K562 (cell line): ENCODE measurements around the gene GTPBP1. TPM values are rescaled to one million over a fixed set of nuclear protein-coding genes. Genes with fewer than 3 reads are reported as not detected.

Source experiments
- DMBX1 ChIP-seq: fragments of 250-450 bp; sonication (Bioruptor Pico); IDR thresholded peaks from 2 replicates; pipeline ENCODE4 v1.8.0; 2022; ENCODE audit warnings: inconsistent platforms, mild to moderate bottlenecking, moderate library complexity, borderline replicate concordance
- FOXK2 ChIP-seq, 2 experiments: fragments of 450-650 bp; IDR thresholded peaks in 1 of 2; conservative IDR thresholded peaks in 1 of 2; 2 replicates each; pipeline ENCODE4 v1.6.1; 2016; ENCODE audit warnings: low read depth in 2 of 2, mild to moderate bottlenecking in 1 of 2
- HSF4 ChIP-seq: fragments of 250-450 bp; sonication (Bioruptor Pico); IDR thresholded peaks from 2 replicates; pipeline ENCODE4 v2.1.2; 2022; ENCODE audit warnings: mild to moderate bottlenecking, moderate library complexity, borderline replicate concordance
- MAFF ChIP-seq: IDR thresholded peaks from 2 replicates; pipeline ENCODE4 v1.6.1; 2012; ENCODE audit warnings: low read length, improper control_type of control experiment
- PURB ChIP-seq: sonication (generic); formaldehyde crosslinking; IDR thresholded peaks from 2 replicates; pipeline ENCODE4 v1.9.0; 2021; ENCODE audit warnings: low read depth, mild to moderate bottlenecking, missing genetic modification reagents
- RBM15 ChIP-seq: fragments of 200-400 bp; formaldehyde crosslinking; IDR thresholded peaks from 2 replicates; pipeline ENCODE4 v1.6.1; 2018; ENCODE audit warnings: mild to moderate bottlenecking, low read length, moderate library complexity; ENCODE audit not compliant: insufficient read depth
- SMARCA4 ChIP-seq: fragments of 450-650 bp; IDR thresholded peaks from 2 replicates; pipeline ENCODE4 v1.6.1; 2016
- STAT5B ChIP-seq: fragments of 250-450 bp; sonication (Bioruptor Pico); IDR thresholded peaks from 2 replicates; pipeline ENCODE4 v1.8.0; 2021; ENCODE audit warnings: mild to moderate bottlenecking, inconsistent platforms
- ZNF121 ChIP-seq: sonication (generic); formaldehyde crosslinking; conservative IDR thresholded peaks from 2 replicates; pipeline ENCODE4 v1.8.0; 2022; ENCODE audit warnings: missing genetic modification reagents
- polyA plus RNA-seq, 8 experiments: library from polyadenylated mRNA; depleted of rRNA in 4 of 8; stranded (reverse) in 5 of 8; unstranded in 3 of 8; fragments of >200 nt; fragmentation: Nextera tagmentation in 2 of 8; fragmentation: Illumina TruSeq in 1 of 8; extraction: Ambion mirVana in 2 of 8; extraction: Trizol in 1 of 8; gene quantifications; 2 replicates each; pipeline versions ENCODE4 v1.2.1 to v1.2.3, GENCODE V29; 2011 to 2014; ENCODE audit warnings: inconsistent platforms in 1 of 8, missing spikeins in 1 of 8
- total RNA-seq, 7 experiments: library from RNA; depleted of rRNA in 6 of 7; stranded (reverse); fragments of >200 nt in 6 of 7; fragmentation: Illumina TruSeq in 2 of 7; extraction: Trizol in 2 of 7; gene quantifications; 2 replicates each; pipeline versions ENCODE4 v1.2.1 to v1.2.3, GENCODE V29; 2011 to 2021; ENCODE audit warnings: low replicate concordance in 1 of 7
- TF ChIP-seq, protein P1 (sequence below): sonication (generic); formaldehyde crosslinking; IDR thresholded peaks from 2 replicates; pipeline ENCODE4 v1.8.0; 2022; ENCODE audit warnings: mild to moderate bottlenecking, missing genetic modification reagents
- TF ChIP-seq, protein P2 (sequence below): fragments of 250-450 bp; sonication (Bioruptor Pico); IDR thresholded peaks from 2 replicates; pipeline ENCODE4 v1.8.0; 2022; ENCODE audit warnings: inconsistent platforms, mild to moderate bottlenecking, moderate library complexity, borderline replicate concordance
- TF ChIP-seq, protein P3 (sequence below), 3 experiments: fragments of 200-800 bp in 1 of 3; fragments of 250-450 bp in 1 of 3; fragments of 450-650 bp in 1 of 3; sonication (Bioruptor Pico) in 1 of 3; sonication (Bioruptor generic) in 1 of 3; formaldehyde crosslinking in 1 of 3; IDR thresholded peaks; 2 replicates each; pipeline versions ENCODE4 v1.6.1 to v1.8.0; 2016 to 2022; ENCODE audit warnings: mild to moderate bottlenecking in 2 of 3, missing genetic modification characterization in 2 of 3, missing compliant biosample characterization in 1 of 3, moderate library complexity in 1 of 3
- TF ChIP-seq, protein P4 (sequence below): sonication (generic); formaldehyde crosslinking; IDR thresholded peaks from 2 replicates; pipeline ENCODE4 v1.8.0; 2022; ENCODE audit warnings: missing genetic modification reagents, mild to moderate bottlenecking, moderate library complexity, borderline replicate concordance
- TF ChIP-seq, protein P5 (sequence below): fragments of 250-450 bp; sonication (Bioruptor Pico); IDR thresholded peaks from 2 replicates; pipeline ENCODE4 v1.8.0; 2021; ENCODE audit warnings: borderline replicate concordance, mild to moderate bottlenecking, moderate library complexity; ENCODE audit not compliant: poor library complexity, severe bottlenecking

The GTPBP1 gene
- total and polyA plus RNA-seq, 9 of the 15 experiments (the other 6 are each of a cell fraction or from before 2014, with no cell fraction given): 0.83 to 53.2 (median 23.3) TPM

DNA sequence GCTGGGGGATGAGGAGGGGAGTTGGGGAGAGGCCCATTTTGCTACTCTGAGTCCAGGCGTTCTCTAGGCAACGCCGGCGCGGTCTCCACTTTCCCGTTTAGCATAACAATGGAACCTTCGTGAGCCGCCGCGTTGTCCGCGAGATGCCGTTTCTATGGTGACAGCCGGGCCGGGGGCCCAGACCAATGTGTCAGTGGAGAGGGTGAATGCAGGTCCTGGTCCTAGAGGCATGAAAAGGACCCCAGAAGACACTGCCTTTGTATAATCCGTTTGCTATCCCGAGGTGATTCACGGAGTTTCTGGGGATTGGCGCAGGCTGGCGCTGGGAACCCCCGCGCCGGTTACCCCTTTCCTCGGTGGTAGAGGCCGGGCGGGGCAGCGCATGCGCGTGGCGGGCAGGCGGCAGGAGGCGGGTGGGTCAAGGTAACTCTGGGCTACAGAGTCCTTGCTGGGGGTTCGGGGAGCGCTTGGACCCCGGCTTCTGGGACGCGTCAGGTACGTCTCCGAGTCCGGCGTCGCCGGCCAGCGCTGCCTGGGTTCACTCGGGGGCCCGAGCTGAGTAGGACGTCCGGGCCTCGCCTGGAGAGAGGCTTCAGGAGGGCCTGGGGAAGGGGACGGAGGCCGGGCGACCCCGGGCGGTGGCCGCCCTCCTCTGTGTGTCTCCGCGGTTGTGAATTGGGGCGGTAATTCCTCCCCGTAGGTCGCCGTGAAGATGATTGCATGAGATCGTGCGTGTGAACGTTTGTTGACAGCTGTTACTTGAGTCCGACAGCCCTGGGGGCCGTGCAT lies 49.3 kb upstream of the GTPBP1 start, which contains the start of the genes CBY1 and FAM227A (continued):
- TF ChIP-seq, protein P1, sequence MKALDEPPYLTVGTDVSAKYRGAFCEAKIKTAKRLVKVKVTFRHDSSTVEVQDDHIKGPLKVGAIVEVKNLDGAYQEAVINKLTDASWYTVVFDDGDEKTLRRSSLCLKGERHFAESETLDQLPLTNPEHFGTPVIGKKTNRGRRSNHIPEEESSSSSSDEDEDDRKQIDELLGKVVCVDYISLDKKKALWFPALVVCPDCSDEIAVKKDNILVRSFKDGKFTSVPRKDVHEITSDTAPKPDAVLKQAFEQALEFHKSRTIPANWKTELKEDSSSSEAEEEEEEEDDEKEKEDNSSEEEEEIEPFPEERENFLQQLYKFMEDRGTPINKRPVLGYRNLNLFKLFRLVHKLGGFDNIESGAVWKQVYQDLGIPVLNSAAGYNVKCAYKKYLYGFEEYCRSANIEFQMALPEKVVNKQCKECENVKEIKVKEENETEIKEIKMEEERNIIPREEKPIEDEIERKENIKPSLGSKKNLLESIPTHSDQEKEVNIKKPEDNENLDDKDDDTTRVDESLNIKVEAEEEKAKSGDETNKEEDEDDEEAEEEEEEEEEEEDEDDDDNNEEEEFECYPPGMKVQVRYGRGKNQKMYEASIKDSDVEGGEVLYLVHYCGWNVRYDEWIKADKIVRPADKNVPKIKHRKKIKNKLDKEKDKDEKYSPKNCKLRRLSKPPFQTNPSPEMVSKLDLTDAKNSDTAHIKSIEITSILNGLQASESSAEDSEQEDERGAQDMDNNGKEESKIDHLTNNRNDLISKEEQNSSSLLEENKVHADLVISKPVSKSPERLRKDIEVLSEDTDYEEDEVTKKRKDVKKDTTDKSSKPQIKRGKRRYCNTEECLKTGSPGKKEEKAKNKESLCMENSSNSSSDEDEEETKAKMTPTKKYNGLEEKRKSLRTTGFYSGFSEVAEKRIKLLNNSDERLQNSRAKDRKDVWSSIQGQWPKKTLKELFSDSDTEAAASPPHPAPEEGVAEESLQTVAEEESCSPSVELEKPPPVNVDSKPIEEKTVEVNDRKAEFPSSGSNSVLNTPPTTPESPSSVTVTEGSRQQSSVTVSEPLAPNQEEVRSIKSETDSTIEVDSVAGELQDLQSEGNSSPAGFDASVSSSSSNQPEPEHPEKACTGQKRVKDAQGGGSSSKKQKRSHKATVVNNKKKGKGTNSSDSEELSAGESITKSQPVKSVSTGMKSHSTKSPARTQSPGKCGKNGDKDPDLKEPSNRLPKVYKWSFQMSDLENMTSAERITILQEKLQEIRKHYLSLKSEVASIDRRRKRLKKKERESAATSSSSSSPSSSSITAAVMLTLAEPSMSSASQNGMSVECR (CRISPR knock-in tag): peak; percentile 63
- TF ChIP-seq MAFF: peak; percentile 57; the same call in 1 of the 2 replicates
- no peak for TF ChIP-seq PURB (CRISPR knock-in tag)
- TF ChIP-seq DMBX1 (CRISPR knock-in tag): no peak
- TF ChIP-seq SMARCA4: no peak
- TF ChIP-seq HSF4 (CRISPR knock-in tag): no peak
- TF ChIP-seq, protein P2, sequence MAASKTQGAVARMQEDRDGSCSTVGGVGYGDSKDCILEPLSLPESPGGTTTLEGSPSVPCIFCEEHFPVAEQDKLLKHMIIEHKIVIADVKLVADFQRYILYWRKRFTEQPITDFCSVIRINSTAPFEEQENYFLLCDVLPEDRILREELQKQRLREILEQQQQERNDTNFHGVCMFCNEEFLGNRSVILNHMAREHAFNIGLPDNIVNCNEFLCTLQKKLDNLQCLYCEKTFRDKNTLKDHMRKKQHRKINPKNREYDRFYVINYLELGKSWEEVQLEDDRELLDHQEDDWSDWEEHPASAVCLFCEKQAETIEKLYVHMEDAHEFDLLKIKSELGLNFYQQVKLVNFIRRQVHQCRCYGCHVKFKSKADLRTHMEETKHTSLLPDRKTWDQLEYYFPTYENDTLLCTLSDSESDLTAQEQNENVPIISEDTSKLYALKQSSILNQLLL (CRISPR knock-in tag): no peak
- no peak for TF ChIP-seq STAT5B (CRISPR knock-in tag)
- TF ChIP-seq FOXK2 (conservative IDR thresholded peaks at IDR 0.05 in 1 of 2, IDR thresholded peaks at IDR 0.05 in 1 of 2; ENCODE audit: low read depth in 2 of 2): peak in 1 of 2 experiments; percentile 99; a peak in 2 of 4 replicates
- TF ChIP-seq RBM15: no peak
- TF ChIP-seq, protein P3, sequence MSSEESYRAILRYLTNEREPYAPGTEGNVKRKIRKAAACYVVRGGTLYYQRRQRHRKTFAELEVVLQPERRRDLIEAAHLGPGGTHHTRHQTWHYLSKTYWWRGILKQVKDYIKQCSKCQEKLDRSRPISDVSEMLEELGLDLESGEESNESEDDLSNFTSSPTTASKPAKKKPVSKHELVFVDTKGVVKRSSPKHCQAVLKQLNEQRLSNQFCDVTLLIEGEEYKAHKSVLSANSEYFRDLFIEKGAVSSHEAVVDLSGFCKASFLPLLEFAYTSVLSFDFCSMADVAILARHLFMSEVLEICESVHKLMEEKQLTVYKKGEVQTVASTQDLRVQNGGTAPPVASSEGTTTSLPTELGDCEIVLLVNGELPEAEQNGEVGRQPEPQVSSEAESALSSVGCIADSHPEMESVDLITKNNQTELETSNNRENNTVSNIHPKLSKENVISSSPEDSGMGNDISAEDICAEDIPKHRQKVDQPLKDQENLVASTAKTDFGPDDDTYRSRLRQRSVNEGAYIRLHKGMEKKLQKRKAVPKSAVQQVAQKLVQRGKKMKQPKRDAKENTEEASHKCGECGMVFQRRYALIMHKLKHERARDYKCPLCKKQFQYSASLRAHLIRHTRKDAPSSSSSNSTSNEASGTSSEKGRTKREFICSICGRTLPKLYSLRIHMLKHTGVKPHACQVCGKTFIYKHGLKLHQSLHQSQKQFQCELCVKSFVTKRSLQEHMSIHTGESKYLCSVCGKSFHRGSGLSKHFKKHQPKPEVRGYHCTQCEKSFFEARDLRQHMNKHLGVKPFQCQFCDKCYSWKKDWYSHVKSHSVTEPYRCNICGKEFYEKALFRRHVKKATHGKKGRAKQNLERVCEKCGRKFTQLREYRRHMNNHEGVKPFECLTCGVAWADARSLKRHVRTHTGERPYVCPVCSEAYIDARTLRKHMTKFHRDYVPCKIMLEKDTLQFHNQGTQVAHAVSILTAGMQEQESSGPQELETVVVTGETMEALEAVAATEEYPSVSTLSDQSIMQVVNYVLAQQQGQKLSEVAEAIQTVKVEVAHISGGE (CRISPR knock-in tag; IDR thresholded peaks at IDR 0.05): no peak
- TF ChIP-seq, protein P4, sequence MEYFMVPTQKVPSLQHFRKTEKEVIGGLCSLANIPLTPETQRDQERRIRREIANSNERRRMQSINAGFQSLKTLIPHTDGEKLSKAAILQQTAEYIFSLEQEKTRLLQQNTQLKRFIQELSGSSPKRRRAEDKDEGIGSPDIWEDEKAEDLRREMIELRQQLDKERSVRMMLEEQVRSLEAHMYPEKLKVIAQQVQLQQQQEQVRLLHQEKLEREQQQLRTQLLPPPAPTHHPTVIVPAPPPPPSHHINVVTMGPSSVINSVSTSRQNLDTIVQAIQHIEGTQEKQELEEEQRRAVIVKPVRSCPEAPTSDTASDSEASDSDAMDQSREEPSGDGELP: no peak; the same call in 1 of the 2 replicates
- TF ChIP-seq, protein P5, sequence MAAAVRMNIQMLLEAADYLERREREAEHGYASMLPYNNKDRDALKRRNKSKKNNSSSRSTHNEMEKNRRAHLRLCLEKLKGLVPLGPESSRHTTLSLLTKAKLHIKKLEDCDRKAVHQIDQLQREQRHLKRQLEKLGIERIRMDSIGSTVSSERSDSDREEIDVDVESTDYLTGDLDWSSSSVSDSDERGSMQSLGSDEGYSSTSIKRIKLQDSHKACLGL (CRISPR knock-in tag): no peak
- no peak for TF ChIP-seq ZNF121
